Mesothelial cell of epicardium (in vitro differentiated cells): ENCODE results near the gene AMPH. TPM values are rescaled to one million over a fixed set of nuclear protein-coding genes. Genes with fewer than 3 reads are reported as not detected.

Experiments
- DNase-seq, 2 experiments: peaks; one replicate each; pipeline ENCODE4 v3.0.0; 2021; ENCODE audit warnings: low spot score in 2 of 2; ENCODE audit not compliant: unreplicated experiment in 2 of 2
- H3K27ac Mint-ChIP-seq: 2 replicates; pipeline ENCODE4 v1.8.0; 2021; ENCODE audit warnings: mixed read lengths
- H3K27me3 Mint-ChIP-seq: 2 replicates; pipeline ENCODE4 v1.8.0; 2021; ENCODE audit warnings: low read depth, mixed read lengths
- H3K36me3 Mint-ChIP-seq: 2 replicates; pipeline ENCODE4 v1.8.0; 2021; ENCODE audit warnings: mixed read lengths
- H3K4me1 Mint-ChIP-seq: 2 replicates; pipeline ENCODE4 v1.8.0; 2021; ENCODE audit warnings: mixed read lengths
- H3K4me3 Mint-ChIP-seq: 2 replicates; pipeline ENCODE4 v1.8.0; 2021; ENCODE audit warnings: mild to moderate bottlenecking, moderate library complexity, mixed read lengths
- H3K9me3 Mint-ChIP-seq: 2 replicates; pipeline ENCODE4 v1.8.0; 2021; ENCODE audit warnings: mixed read lengths
- total RNA-seq: library from RNA; stranded (reverse); gene quantifications from 3 replicates; pipeline ENCODE4 v1.2.1, GENCODE V29; 2021
- TF ChIP-seq, protein P1 (sequence below): fragments of 200-600 bp; sonication (generic); IDR thresholded peaks from one replicate; pipeline ENCODE4 v1.5.0; 2021; ENCODE audit warnings: antibody characterized with exemption; ENCODE audit not compliant: unreplicated experiment

The AMPH gene
- total RNA-seq, 1 donor from 2014 or later = 2.4 TPM

DNA sequence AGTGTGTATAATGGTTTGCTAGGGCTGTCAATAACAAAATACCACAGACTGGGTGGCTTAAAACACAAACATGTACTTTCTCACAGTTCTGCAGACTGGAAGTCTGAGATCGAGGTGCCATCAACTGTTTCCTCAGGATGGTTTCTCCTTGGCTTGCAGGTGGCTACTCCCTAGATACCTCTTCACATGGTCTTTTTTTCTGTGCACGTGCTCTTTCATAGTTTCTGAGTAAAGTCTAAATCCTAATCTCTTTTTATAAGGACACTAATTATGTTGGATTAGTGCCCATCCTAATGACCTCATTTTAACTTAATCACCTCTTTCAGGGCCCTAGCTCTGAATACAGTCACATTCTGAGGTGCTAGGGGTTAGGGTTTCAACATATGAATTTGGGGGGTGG, 65.9 kb downstream of the AMPH start:
- H3K9me3 Mint-ChIP-seq = peaks cover 13% of the 10 kb centered on the region
- peaks cover 5% of the 10 kb centered on the region for H3K27me3 Mint-ChIP-seq
- TF ChIP-seq, protein P1, sequence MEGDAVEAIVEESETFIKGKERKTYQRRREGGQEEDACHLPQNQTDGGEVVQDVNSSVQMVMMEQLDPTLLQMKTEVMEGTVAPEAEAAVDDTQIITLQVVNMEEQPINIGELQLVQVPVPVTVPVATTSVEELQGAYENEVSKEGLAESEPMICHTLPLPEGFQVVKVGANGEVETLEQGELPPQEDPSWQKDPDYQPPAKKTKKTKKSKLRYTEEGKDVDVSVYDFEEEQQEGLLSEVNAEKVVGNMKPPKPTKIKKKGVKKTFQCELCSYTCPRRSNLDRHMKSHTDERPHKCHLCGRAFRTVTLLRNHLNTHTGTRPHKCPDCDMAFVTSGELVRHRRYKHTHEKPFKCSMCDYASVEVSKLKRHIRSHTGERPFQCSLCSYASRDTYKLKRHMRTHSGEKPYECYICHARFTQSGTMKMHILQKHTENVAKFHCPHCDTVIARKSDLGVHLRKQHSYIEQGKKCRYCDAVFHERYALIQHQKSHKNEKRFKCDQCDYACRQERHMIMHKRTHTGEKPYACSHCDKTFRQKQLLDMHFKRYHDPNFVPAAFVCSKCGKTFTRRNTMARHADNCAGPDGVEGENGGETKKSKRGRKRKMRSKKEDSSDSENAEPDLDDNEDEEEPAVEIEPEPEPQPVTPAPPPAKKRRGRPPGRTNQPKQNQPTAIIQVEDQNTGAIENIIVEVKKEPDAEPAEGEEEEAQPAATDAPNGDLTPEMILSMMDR = no peak
- H3K27ac Mint-ChIP-seq = no peak overlapping the region
- no peak for DNase-seq
- no peaks in the 10 kb centered on the region for H3K36me3 Mint-ChIP-seq
- no peaks in the 10 kb centered on the region for H3K4me1 Mint-ChIP-seq
- H3K4me3 Mint-ChIP-seq = no peak overlapping the region

DNA sequence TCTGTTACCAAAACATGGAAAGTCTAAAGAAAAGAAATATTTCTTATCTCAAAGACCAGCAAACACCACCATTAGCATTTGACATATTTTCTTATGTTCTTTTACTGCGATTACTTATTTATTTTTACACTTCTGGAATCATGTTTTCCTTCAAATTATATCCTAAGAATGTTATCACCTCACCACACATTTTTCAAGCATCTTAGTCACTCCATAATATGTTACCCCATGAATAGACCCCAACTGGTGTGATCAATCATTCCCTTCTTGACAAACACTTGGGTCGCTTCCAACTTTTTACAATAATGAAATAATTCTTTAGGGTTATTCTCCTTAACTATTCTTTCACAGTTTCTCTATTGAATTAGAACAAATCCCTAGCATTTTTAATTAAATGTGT, 67.4 kb downstream of the AMPH start:
- no peak for DNase-seq
- Mint-ChIP-seq H3K27me3 (peaks cover 5% of the 10 kb centered on the region), H3K36me3 (no peaks in the 10 kb centered on the region), H3K9me3 (peaks cover 13% of the 10 kb centered on the region), H3K27ac (no peak overlapping the region), H3K4me3 (no peak overlapping the region), H3K4me1 (no peaks in the 10 kb centered on the region)
- TF ChIP-seq, protein P1 = no peak

DNA sequence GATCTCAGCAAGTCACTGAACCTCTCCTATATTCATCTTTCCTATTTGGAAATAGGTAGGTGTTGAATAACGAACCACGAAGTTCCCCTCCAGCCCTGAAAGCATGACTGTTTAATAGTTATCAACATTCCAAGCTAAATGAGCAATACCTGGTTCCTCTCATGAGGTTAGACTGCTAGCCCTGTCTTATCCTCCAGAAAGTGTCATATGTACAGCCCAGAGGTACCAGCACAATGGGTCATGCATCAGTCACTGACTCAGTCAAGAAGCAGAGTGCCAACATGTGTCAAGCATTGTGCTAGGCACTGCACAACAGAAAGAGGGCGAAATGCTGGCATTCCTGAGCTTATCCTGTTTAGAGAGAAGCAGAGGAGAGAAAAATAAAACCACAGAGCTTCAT, 70.0 kb downstream of the AMPH start:
- H3K4me1 Mint-ChIP-seq = no peaks in the 10 kb centered on the region
- DNase-seq = no peak

DNA sequence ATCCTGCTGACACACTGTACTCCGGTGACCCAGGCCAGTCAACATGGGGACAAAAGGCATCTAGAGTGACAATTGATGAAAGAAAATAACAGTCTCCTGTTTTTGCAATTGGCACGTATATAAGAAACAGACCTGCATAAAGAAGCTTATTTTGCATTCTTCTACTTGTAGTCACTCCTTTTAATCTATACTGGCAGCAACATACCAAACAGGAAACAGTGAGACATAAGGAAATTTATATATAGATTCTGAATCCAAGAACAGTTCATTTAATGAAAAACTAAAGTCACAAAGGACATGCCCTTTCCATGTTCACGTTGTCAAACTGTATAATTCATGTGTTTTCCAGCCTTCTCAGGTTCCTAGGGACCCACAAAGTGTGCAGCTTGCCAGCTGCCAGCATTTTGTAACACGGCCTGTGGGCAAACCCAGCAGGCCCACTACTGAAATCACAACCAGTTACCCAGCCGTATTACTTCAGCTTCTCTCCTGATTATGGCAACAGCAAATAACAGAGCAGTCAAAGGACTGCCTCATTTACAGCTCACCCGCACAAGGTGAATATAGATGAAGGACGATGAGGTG, 72.3 kb downstream of the AMPH start:
- Mint-ChIP-seq H3K4me3 (no peak overlapping the region), H3K4me1 (no peaks in the 10 kb centered on the region), H3K27ac (no peak overlapping the region), H3K27me3 (peaks cover 2% of the 10 kb centered on the region), H3K36me3 (no peaks in the 10 kb centered on the region), H3K9me3 (no peaks in the 10 kb centered on the region)
- TF ChIP-seq, protein P1 = no peak
- DNase-seq = no peak

More for the DNA sequence above, 70.0 kb downstream of the AMPH start:
- Mint-ChIP-seq H3K27ac (no peak overlapping the region), H3K36me3 (no peaks in the 10 kb centered on the region), H3K9me3 (peaks cover 3% of the 10 kb centered on the region), H3K27me3 (peaks cover 5% of the 10 kb centered on the region), H3K4me3 (no peak overlapping the region)
- TF ChIP-seq, protein P1 = no peak

DNA sequence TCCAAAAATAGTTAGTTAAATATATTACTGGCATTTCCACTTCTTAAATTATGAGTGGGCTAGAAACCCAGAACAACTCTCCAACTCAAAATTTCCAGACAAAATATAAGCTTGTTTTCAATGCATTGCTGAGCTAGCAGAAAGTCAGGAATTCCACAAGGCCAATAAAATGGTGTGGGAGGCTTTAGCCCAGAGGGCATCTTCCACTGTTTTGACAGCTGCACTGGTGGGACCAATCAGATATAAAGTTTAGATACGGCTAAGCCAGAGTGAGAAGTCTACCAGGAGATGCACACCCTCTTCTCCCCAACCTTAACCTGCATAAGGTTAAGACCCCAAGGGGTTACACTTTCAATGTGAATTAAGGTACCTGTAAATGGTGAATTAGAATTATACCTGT, 76.6 kb downstream of the AMPH start:
- H3K27me3 Mint-ChIP-seq = peaks cover 15% of the 10 kb centered on the region
- H3K9me3 Mint-ChIP-seq = no peaks in the 10 kb centered on the region
- TF ChIP-seq, protein P1 = no peak
- no peak for DNase-seq
- no peaks in the 10 kb centered on the region for H3K36me3 Mint-ChIP-seq
- no peak overlapping the region for H3K27ac Mint-ChIP-seq
- H3K4me3 Mint-ChIP-seq = no peak overlapping the region
- no peaks in the 10 kb centered on the region for H3K4me1 Mint-ChIP-seq

DNA sequence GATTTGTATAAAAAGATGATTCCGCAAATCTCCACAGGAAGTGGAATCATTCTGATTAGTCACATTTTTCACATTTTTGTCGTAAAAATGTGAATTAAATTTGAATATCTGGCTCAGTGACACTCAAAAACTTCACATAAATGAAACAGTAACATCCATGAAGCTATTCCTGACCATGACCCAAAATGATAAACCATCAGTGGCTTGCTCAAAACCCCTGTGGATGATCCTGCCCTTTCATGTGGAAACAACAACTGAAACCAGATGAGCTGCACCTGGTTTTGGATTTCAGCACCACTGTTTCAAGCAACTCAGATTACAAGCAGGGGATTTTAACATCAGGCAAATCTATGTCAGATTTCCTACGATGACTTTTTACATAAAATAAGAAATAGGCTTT, 80.3 kb downstream of the AMPH start:
- Mint-ChIP-seq H3K27me3 (peaks cover 41% of the 10 kb centered on the region), H3K36me3 (no peaks in the 10 kb centered on the region), H3K9me3 (no peaks in the 10 kb centered on the region), H3K4me1 (no peaks in the 10 kb centered on the region), H3K27ac (no peak overlapping the region), H3K4me3 (no peak overlapping the region)
- DNase-seq = no peak
- TF ChIP-seq, protein P1 = no peak
